HepG2 (cell line): ENCODE results near the gene RFTN1. TPM values are rescaled to one million over a fixed set of nuclear protein-coding genes. Genes with fewer than 3 reads are reported as not detected.

Experiments
- ATAC-seq: fragments of 200-7000 bp; cut with Tn5 transposase; 3 replicates; pipeline ENCODE4 v1.9.1; 2020; ENCODE audit warnings: mild to moderate bottlenecking, moderate library complexity
- BruUV-seq: library from RNA; stranded (reverse); fragments of 400-500 nt; replicated peaks from 2 replicates; lab custom pipeline; 2021; lab: Mats Ljungman, UMichigan
- CTCF ChIA-PET: fragments of 300-600 bp; formaldehyde crosslinking; extraction: SDS; loops from one replicate; lab custom pipeline; 2021; ENCODE audit warnings: low total read pairs, inconsistent platforms, low intra/inter-chr PET ratio; lab: Yijun Ruan, JAX
- POLR2A ChIA-PET: fragments of 350-600 bp; sonication (Branson Sonifier 250); formaldehyde crosslinking; loops from one replicate; lab custom pipeline; 2020; ENCODE audit warnings: antibody characterized with exemption, inconsistent platforms; lab: Yijun Ruan, JAX
- DNase-seq: peaks from one replicate; pipeline ENCODE4 v3.0.0-alpha.2; 2015; ENCODE audit warnings: low spot score
- FAIRE-seq: peaks from 3 replicates; lab custom pipeline; 2011; peaks lifted over from hg19 to GRCh38; lab: Jason Lieb, UNC
- H2AFZ ChIP-seq: one replicate; pipeline ENCODE4 v1.6.1; 2011; ENCODE audit warnings: low read length, inconsistent platforms
- H3K27ac ChIP-seq: fragments of 300-600 bp; 3 replicates; pipeline ENCODE4 v1.8.0; 2011; ENCODE audit warnings: mixed run types, mild to moderate bottlenecking, mixed read lengths, low read length, inconsistent platforms; ENCODE audit not compliant: insufficient read depth; ENCODE audit errors: extremely low read length
- H3K27me3 ChIP-seq, 2 experiments: fragments of 200-600 bp in 1 of 2; 2 replicates in 1 of 2; 3 replicates in 1 of 2; pipeline versions ENCODE4 v1.6.0 to v1.8.0; 2011; ENCODE audit warnings: low read length in 2 of 2, mild to moderate bottlenecking in 2 of 2, moderate library complexity in 2 of 2, inconsistent platforms in 1 of 2; ENCODE audit not compliant: insufficient read depth in 2 of 2, control insufficient read depth in 1 of 2
- H3K36me3 ChIP-seq, 2 experiments: fragments of 200-600 bp in 1 of 2; replicated peaks in 1 of 2; 2 replicates in 1 of 2; 3 replicates in 1 of 2; pipeline versions ENCODE4 v1.5.1 to v1.8.0; 2011; ENCODE audit warnings: low read length in 2 of 2, inconsistent platforms in 1 of 2; ENCODE audit not compliant: insufficient read depth in 2 of 2, control insufficient read depth in 1 of 2
- H3K4me1 ChIP-seq: 2 replicates; pipeline ENCODE4 v1.5.1; 2012; ENCODE audit warnings: low read length, inconsistent platforms; ENCODE audit not compliant: insufficient read depth
- H3K4me2 ChIP-seq: 2 replicates; pipeline ENCODE4 v1.6.0; 2011; ENCODE audit warnings: low read depth, low read length, inconsistent platforms
- H3K4me3 ChIP-seq, 3 experiments: fragments of 200-600 bp in 1 of 3; sonication (generic), shearing (Covaris generic) in 1 of 3; replicated peaks in 1 of 3; 2 replicates each; pipeline ENCODE4 v1.5.1; 2011 to 2016; ENCODE audit warnings: low read length in 3 of 3, inconsistent platforms in 2 of 3, low read depth in 2 of 3, mild to moderate bottlenecking in 2 of 3, control low read depth in 1 of 3, mixed read lengths in 1 of 3; ENCODE audit not compliant: insufficient read depth in 1 of 3
- H3K79me2 ChIP-seq: one replicate; pipeline ENCODE4 v1.6.1; 2011; ENCODE audit warnings: low read length, inconsistent platforms; ENCODE audit not compliant: insufficient read depth
- H3K9ac ChIP-seq: 2 replicates; pipeline ENCODE4 v1.6.0; 2011; ENCODE audit warnings: mild to moderate bottlenecking, low read depth, low read length, inconsistent platforms; ENCODE audit not compliant: insufficient read depth
- H3K9me3 ChIP-seq: 2 replicates; pipeline ENCODE4 v1.5.1; 2012; ENCODE audit warnings: mild to moderate bottlenecking, low read length
- H4K20me1 ChIP-seq: 2 replicates; pipeline ENCODE4 v1.6.0; 2011; ENCODE audit warnings: inconsistent platforms, mild to moderate bottlenecking, low read length, moderate library complexity; ENCODE audit not compliant: insufficient read depth
- IRX3 ChIP-seq: sonication (generic); formaldehyde crosslinking; IDR thresholded peaks from 2 replicates; pipeline ENCODE4 v1.8.1; 2023; ENCODE audit warnings: mild to moderate bottlenecking, low read depth, missing genetic modification reagents, borderline replicate concordance
- NPAS2 ChIP-seq: sonication (generic); formaldehyde crosslinking; IDR thresholded peaks from 2 replicates; pipeline ENCODE4 v1.8.0; 2022; ENCODE audit warnings: mild to moderate bottlenecking, missing genetic modification reagents, borderline replicate concordance
- SIX1 ChIP-seq: sonication (generic); formaldehyde crosslinking; IDR thresholded peaks from 2 replicates; pipeline ENCODE4 v1.4.0; 2020; ENCODE audit warnings: missing genetic modification reagents, borderline replicate concordance
- SP4 ChIP-seq: sonication (generic); formaldehyde crosslinking; IDR thresholded peaks from 2 replicates; pipeline ENCODE4 v1.8.1; 2023; ENCODE audit warnings: mild to moderate bottlenecking, missing genetic modification reagents
- ZFAT ChIP-seq: sonication (generic); formaldehyde crosslinking; conservative IDR thresholded peaks from 2 replicates; pipeline ENCODE4 v1.8.1; 2023; ENCODE audit warnings: missing genetic modification reagents, inconsistent platforms
- ZNF138 ChIP-seq: sonication (generic); formaldehyde crosslinking; IDR thresholded peaks from 2 replicates; pipeline ENCODE4 v1.5.0; 2020; ENCODE audit warnings: mild to moderate bottlenecking, low read depth, missing genetic modification reagents
- ZNF317 ChIP-seq: sonication (generic); formaldehyde crosslinking; IDR thresholded peaks from 2 replicates; pipeline ENCODE4 v1.5.0; 2020; ENCODE audit warnings: mild to moderate bottlenecking, missing genetic modification reagents
- WGBS: methylation state at CpG from one replicate; pipeline ENCODE4 v1.1.6; 2017; ENCODE audit warnings: low lambda C conversion rate; 5-methylcytosine and 5-hydroxymethylcytosine counted together
- in situ Hi-C: cut with HindIII; loops from 2 replicates; pipeline ENCODE4 v1.10.0; 2017; ENCODE audit warnings: low pct_unique_long_range_greater_than_20kb; ENCODE audit not compliant: extremely low pct_ligation_motif_present
- intact Hi-C: fragments of 100-400 bp; cut with micrococcal nuclease; formaldehyde crosslinking; loops from one replicate; pipeline ENCODE4 v1.10.0; 2022; ENCODE audit not compliant: unreplicated experiment
- polyA plus RNA-seq, 8 experiments: library from polyadenylated mRNA; depleted of rRNA in 3 of 8; stranded (reverse) in 7 of 8; unstranded in 1 of 8; fragments of >200 nt; fragmentation: Illumina TruSeq in 4 of 8; extraction: Trizol in 4 of 8; gene quantifications; 2 replicates each; pipeline versions ENCODE4 v1.2.1 to v1.2.3, GENCODE V29; 2011 to 2016; ENCODE audit warnings: low read depth in 4 of 8, missing spikeins in 1 of 8, mixed read lengths in 1 of 8; ENCODE audit not compliant: insufficient read depth in 1 of 8
- total RNA-seq, 5 experiments: library from RNA; depleted of rRNA; stranded (reverse); fragments of >200 nt; fragmentation: Illumina TruSeq; extraction: Trizol; gene quantifications; 2 replicates each; pipeline ENCODE4 v1.2.3, GENCODE V29; 2016; ENCODE audit warnings: low read depth in 1 of 5
- TF ChIP-seq, protein P1 (sequence below), 2 experiments: sonication (generic) in 1 of 2; formaldehyde crosslinking in 1 of 2; IDR thresholded peaks; 2 replicates each; pipeline versions ENCODE4 v1.4.0 to v1.6.1; 2018 to 2020; ENCODE audit warnings: missing genetic modification reagents in 2 of 2, borderline replicate concordance in 1 of 2, low read depth in 1 of 2, mild to moderate bottlenecking in 1 of 2, missing biosample characterization in 1 of 2
- TF ChIP-seq, protein P2 (sequence below): IDR thresholded peaks from 2 replicates; pipeline ENCODE4 v1.6.1; 2016; ENCODE audit warnings: low read depth
- TF ChIP-seq, protein P3 (sequence below): sonication (generic); formaldehyde crosslinking; IDR thresholded peaks from 2 replicates; pipeline ENCODE4 v1.4.0; 2020; ENCODE audit warnings: missing genetic modification reagents

Gene RFTN1
- total and polyA plus RNA-seq, 2 of the 13 experiments (the other 11 are each of a cell fraction or from before 2014, with no cell fraction given), result not detected

DNA sequence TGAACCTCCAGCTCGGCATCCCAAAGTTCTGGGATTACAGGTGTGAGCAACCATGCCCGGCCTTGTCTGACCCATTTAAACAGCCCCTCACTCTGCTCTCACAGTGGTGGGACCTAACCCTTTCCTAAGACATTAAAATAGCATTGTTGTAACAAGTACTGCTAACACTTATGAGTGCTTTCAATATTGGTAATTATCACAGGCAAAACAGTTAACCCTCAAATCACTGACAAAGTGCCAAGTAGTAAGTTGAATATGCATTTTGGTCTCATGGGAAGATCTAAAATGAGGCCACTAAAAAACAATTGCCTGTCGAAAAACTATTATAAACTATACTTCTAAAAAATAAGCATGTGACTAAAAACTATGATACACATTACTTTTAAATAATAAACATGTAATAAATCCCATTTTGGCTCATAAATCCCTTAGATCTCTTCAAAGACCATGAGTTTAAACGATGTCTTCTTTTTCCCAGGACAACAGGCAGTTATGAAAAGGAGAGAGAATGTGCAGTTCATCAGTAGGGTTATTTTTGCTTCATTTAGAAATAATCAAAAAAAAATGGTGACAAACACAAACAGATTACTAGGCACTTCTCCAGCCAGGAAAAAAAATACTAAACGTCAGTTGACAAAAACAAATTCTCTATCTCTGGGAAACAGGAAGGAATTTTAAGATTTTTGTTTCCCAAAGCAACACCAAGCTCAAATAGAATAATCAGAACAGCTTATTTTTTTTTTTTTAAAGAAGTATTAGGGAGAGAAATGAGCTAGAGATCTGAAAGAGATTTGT, 95.4 kb downstream of the RFTN1 start:
- no peak overlapping the region for H3K4me3 ChIP-seq
- no peak for FAIRE-seq
- CTCF ChIA-PET, result no interaction called here
- peaks cover 0 to 10% of the 10 kb centered on the region in 2 experiments; a peak in 3 of 5 replicates for H3K27me3 ChIP-seq
- in situ Hi-C loops, result no loop called here
- H4K20me1 ChIP-seq, result no peaks in the 10 kb centered on the region
- no peak overlapping the region for H2AFZ ChIP-seq
- intact Hi-C loops, result no loop called here
- H3K27ac ChIP-seq, result no peak overlapping the region
- no peak for ATAC-seq
- TF ChIP-seq, protein P1, sequence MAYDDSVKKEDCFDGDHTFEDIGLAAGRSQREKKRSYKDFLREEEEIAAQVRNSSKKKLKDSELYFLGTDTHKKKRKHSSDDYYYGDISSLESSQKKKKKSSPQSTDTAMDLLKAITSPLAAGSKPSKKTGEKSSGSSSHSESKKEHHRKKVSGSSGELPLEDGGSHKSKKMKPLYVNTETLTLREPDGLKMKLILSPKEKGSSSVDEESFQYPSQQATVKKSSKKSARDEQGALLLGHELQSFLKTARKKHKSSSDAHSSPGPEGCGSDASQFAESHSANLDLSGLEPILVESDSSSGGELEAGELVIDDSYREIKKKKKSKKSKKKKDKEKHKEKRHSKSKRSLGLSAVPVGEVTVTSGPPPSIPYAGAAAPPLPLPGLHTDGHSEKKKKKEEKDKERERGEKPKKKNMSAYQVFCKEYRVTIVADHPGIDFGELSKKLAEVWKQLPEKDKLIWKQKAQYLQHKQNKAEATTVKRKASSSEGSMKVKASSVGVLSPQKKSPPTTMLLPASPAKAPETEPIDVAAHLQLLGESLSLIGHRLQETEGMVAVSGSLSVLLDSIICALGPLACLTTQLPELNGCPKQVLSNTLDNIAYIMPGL (CRISPR knock-in tag; IDR thresholded peaks at IDR 0.05; ENCODE audit: borderline replicate concordance in 1 of 2, low read depth in 1 of 2), result no peak
- TF ChIP-seq ZNF138, result no peak
- no peak for TF ChIP-seq SIX1 (CRISPR knock-in tag)
- TF ChIP-seq ZFAT (CRISPR knock-in tag), result no peak
- TF ChIP-seq, protein P2, sequence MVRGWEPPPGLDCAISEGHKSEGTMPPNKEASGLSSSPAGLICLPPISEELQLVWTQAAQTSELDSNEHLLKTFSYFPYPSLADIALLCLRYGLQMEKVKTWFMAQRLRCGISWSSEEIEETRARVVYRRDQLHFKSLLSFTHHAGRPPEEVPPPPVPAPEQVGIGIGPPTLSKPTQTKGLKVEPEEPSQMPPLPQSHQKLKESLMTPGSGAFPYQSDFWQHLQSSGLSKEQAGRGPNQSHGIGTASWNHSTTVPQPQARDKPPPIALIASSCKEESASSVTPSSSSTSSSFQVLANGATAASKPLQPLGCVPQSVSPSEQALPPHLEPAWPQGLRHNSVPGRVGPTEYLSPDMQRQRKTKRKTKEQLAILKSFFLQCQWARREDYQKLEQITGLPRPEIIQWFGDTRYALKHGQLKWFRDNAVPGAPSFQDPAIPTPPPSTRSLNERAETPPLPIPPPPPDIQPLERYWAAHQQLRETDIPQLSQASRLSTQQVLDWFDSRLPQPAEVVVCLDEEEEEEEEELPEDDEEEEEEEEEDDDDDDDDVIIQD (CRISPR knock-in tag), result no peak
- TF ChIP-seq, protein P3, sequence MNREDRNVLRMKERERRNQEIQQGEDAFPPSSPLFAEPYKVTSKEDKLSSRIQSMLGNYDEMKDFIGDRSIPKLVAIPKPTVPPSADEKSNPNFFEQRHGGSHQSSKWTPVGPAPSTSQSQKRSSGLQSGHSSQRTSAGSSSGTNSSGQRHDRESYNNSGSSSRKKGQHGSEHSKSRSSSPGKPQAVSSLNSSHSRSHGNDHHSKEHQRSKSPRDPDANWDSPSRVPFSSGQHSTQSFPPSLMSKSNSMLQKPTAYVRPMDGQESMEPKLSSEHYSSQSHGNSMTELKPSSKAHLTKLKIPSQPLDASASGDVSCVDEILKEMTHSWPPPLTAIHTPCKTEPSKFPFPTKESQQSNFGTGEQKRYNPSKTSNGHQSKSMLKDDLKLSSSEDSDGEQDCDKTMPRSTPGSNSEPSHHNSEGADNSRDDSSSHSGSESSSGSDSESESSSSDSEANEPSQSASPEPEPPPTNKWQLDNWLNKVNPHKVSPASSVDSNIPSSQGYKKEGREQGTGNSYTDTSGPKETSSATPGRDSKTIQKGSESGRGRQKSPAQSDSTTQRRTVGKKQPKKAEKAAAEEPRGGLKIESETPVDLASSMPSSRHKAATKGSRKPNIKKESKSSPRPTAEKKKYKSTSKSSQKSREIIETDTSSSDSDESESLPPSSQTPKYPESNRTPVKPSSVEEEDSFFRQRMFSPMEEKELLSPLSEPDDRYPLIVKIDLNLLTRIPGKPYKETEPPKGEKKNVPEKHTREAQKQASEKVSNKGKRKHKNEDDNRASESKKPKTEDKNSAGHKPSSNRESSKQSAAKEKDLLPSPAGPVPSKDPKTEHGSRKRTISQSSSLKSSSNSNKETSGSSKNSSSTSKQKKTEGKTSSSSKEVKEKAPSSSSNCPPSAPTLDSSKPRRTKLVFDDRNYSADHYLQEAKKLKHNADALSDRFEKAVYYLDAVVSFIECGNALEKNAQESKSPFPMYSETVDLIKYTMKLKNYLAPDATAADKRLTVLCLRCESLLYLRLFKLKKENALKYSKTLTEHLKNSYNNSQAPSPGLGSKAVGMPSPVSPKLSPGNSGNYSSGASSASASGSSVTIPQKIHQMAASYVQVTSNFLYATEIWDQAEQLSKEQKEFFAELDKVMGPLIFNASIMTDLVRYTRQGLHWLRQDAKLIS (CRISPR knock-in tag), result no peak
- TF ChIP-seq SP4 (CRISPR knock-in tag), result no peak
- no peak for TF ChIP-seq IRX3 (CRISPR knock-in tag)
- TF ChIP-seq ZNF317, result no peak
- no peak for TF ChIP-seq NPAS2 (CRISPR knock-in tag)
- TF ChIP-seq, all 625 proteins: peak for 0
- H3K36me3 ChIP-seq, result no peaks in the 10 kb centered on the region
- no peaks in the 10 kb centered on the region for H3K4me1 ChIP-seq
- no peak overlapping the region for H3K4me2 ChIP-seq
- no peaks in the 10 kb centered on the region for H3K9me3 ChIP-seq
- H3K9ac ChIP-seq, result no peak overlapping the region
- no TSS peak for BruUV-seq
- POLR2A ChIA-PET, result no interaction called here
- 1% methylated on average over 5 of the region's 5 CpGs for WGBS
- no peak for DNase-seq
- no peaks in the 10 kb centered on the region for H3K79me2 ChIP-seq
